ENCODE results near the gene CDCA3.
"Not testable (repeated sequence)": the region's sequence is repeated elsewhere in the genome, so short reads cannot be mapped to it uniquely, and the experiment has no call there.

Gene CDCA3

DNA sequence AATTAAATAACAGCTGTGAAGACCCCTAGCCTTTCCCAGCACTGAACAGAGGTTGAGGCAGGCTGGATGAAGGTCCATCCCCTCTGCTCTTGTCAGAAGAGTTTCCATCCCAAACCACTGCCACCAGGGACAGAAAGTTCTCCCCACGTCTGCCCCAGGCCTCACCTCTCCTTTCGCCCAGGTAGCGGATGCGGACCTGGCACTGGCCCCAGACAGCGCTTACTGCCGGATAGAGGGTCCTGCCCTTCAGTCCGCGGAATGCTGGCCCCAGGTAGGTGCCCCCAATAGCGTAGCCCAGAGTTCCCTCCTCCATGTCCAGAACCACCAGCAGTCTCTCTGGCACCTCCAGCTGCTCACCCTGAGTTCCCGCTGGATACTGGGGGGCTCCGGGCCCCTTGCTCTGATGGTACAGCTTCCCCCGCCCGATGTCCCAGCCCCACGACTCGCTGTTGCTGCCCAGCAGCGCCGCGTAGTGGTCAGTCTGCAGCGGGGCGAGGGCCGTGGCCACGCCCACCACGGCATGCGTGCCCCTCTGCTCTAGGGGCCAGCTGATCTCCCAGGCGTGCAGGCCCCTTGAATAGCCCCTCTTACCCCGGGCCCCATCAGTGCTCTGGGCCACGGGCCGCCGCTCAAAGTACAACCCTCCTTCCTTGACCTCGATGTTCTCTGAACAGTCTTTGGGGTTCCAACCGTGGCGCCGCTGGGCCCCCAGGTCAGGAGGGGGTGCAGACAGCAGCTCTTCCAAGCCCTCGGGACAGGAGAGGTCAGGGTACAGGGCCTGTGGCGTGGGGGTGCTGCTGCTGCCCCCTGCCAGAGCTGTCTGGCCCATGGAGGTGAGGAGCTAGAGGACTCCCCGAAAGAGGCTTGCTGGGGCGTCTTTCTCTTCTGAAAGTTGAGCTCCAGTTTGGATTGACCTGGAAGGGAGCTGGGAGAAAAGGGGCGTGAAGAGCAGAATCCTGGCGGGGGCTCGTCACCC lies 21.3 kb upstream of the CDCA3 start:
- peak; percentile 84 for DNase-seq

DNA sequence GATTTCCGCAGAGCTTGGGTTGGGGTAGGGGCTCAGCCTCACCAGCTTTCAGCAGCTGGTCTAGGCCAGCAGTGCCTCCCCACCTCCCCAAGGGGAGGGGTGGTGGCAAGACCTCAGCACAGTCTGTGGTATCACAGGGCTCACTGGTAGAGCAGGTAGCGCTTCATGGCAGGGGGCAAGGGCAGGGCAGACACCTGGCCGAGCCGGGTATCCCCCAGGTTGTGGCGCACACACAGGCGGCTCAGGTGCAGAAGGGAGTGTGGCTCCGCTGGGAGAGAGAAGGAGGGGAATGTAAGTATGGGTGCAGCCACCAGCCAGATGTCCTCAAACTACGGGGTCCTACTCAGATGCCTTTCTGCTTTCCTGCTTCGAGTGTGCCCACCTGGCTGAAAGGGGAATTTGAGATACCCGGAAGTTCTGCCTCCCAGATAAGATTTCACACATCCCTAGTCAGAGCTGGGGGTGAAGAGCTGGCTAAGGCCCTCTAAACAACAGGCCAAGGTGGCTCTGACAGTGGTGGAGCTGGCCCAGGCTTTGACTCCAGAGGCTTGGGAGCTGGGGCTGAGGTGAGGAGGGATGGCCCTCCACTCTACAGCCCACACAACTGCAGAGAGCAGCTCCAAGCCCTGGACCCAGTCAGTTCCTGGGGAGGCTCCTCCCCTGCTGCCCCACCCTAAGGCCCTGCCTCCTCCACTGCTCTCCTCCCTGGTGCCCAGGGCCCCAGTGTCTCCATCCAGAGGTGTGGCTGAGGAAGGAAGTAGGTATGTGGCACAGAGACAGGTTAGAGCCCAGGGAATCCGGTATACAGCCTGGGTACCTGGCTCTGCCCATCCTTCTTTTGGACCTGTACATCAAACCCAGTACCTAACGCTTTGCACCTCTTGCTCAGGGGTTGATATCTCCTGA lies 20.2 kb upstream of the CDCA3 start:
- DNase-seq: no peak

DNA sequence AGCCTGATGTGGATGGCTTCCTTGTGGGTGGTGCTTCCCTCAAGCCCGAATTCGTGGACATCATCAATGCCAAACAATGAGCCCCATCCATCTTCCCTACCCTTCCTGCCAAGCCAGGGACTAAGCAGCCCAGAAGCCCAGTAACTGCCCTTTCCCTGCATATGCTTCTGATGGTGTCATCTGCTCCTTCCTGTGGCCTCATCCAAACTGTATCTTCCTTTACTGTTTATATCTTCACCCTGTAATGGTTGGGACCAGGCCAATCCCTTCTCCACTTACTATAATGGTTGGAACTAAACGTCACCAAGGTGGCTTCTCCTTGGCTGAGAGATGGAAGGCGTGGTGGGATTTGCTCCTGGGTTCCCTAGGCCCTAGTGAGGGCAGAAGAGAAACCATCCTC lies 19.2 kb upstream of the CDCA3 start:
- DNase-seq: not testable (repeated sequence)

DNA sequence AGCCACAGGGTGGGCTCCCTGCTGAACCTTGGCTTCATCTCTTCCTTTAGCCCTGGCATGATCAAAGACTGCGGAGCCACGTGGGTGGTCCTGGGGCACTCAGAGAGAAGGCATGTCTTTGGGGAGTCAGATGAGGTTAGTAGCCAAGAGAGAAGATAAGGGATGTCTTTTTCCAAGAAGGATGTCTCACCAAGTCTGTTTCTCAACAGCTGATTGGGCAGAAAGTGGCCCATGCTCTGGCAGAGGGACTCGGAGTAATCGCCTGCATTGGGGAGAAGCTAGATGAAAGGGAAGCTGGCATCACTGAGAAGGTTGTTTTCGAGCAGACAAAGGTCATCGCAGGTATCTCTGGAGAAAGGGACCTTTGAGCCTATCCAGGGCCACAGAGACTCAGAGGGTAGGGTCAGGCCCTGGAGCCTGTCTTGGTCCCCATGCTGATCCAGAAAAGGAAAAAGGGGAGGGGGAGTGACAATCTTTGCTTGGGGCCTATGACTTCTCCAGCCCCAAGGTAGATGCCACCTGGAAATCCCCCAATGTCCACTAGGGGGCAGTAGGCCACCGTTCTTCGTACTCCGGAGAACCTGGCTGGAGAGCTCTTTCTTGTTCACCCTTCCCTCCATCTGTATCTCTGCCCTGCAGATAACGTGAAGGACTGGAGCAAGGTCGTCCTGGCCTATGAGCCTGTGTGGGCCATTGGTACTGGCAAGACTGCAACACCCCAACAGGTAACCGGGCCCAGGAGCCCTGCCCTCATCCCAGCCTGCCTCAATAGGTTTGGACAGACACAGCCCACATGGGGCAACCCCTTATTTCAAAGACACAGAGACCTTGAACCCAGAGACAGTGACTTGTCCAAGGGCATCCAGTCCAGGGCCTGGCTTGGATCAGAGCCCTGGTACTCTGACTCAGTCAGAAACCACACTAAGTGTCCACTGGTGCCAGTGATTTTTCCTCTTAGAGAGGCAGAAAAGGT lies 18.2 kb upstream of the CDCA3 start:
- peak; percentile 81 for DNase-seq

DNA sequence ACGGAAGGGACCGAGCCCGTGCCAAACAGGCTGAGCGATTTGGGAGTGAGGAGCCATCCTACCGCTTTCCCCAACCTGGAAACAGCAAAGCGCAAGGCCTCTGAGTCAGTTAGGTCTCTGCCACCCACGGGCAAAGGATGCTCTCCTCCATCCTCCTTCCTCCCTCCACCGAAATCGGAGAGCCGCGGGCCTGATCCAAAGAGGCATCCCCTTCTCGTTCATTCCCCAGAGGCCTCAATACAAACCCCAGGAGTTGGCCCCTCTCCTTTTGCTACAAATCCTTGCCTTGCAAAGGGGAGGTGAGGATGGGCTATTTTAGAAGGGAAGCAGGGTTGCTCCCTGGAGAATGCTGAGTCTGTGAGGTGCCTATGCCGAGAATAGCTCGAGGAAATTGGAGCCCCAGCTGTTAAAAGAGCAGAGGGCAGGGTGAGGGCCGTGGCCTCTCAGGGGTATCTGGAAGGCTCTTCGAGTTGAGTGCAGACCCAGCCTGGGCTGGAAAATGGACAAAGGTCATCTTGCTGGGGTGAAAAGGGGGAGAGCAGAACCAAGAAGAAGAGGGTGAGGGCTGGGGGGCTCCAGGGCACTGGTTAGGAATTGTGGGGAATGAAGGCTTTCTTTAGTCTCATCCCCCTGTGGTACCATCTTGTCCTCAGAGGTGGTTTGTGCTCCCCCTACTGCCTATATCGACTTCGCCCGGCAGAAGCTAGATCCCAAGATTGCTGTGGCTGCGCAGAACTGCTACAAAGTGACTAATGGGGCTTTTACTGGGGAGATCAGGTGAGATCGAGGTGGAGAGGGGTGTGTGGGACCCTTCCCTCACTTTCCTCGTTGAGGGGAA lies 17.3 kb upstream of the CDCA3 start:
- DNase-seq: no peak

DNA sequence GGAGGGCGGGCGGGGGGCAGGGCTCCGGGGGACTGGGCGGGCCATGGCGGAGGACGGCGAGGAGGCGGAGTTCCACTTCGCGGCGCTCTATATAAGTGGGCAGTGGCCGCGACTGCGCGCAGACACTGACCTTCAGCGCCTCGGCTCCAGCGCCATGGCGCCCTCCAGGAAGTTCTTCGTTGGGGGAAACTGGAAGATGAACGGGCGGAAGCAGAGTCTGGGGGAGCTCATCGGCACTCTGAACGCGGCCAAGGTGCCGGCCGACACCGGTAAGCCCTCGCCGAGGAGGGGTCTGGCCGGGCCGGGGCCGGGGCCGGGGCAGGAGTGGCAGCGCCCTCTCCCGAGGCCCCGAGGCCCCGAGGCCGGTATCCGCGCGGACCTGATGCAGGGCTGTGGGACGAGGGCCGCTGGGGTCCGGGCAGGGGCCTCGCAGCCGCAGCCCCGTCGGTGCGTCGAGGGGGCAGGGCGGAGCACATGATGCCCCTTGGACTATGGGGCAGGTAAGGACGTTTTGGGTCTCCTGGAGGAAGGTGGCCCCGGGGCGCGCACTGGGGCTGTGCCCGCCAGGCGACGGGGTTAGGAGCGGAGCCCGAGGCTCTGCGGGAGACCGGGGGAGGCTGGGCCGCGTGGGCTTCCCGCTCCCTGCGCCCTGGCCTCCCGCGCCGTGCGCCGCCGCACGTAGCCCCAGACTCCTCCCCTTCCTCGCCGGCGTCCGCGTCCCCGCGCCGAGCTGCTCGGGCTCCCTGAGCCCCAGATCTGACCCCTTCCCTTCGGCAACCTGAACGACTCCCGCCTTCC lies 16.5 kb upstream of the CDCA3 start, which contains the start of gene TPI1:
Gene TPI1 (plus strand): TSS at position 119 of the 798 bp plus-strand sequence. CDS start 36 bp downstream, at position 155.
- DNase-seq: peak; percentile 85

DNA sequence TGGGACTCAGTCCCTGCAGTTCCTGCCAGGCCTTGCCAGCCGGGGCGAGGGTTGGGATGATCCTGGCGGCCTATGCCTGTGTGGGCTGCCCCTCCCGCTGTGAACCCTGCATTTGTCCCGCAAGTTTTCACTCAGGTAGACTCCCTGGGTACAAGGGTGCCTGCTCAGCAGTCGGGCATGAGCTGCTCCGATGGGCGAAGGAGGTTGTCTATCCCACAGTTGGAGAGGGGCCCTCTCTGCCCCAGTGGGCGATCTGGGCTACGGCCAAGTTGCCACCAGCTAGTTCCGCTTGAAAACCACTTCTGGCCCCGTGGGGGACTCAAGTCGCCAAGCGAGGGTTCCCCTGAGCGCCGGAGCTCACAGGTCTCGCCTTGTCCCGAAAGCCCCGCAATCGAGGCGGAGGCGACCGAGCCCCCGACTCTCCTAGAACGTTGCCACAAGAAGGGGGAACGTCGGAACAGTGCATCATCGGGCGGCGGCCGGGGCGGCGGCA lies 15.9 kb upstream of the CDCA3 start:
- no peak for DNase-seq

DNA sequence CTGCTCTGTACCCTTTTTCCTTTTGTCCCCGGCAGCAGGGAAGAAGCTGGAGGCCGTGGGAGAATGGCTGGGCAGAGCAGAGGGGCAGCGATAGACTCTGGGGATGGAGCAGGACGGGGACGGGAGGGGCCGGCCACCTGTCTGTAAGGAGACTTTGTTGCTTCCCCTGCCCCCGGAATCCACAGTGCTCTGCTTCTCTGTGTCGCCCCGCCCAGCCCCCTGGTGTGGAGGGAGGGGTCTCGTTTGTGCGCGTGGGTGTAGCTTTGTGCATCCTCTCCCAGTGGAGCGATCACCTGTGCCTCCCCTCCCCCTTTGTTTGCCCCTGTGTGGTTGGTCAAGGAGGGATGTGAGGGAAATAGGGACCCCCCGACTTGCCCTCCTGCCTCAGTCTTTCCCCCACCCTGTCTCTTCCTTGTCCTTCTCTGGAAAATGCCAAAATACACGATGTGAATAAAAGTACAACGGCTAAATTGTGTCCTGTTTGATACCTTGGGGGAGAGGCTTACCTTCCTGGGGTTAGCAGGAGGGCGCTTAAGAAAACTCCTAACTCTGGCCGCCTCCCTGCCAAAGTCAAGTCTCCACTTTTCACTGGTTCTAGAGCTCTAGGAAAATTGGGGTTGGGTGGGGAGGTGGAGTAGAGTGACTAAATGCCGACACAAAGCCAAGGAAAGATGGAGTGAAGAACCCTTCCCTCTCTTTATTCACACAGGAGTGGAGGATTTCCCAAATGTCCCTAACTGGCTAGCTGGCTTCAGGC lies 15.3 kb upstream of the CDCA3 start:
- no peak for DNase-seq

DNA sequence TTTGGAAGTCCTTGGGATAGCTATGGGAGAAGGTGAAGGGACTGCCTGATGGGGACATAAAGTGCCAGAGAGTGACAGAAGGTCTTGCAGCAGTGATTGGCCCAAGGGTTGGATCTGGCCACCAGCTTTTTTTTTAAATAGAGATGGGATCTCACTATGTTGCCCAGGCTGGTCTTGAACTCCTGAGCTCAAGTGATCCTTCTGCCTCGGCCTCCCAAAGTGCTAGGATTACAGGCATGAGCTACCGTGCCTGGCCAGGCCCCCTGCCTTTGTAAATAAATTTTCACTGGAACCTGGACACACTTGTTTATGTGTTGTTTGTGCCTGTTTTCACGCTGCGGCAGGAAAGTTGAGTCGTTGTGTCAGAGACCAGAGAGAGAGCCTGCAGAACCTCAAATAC lies 14.2 kb upstream of the CDCA3 start:
- not testable (repeated sequence) for DNase-seq

DNA sequence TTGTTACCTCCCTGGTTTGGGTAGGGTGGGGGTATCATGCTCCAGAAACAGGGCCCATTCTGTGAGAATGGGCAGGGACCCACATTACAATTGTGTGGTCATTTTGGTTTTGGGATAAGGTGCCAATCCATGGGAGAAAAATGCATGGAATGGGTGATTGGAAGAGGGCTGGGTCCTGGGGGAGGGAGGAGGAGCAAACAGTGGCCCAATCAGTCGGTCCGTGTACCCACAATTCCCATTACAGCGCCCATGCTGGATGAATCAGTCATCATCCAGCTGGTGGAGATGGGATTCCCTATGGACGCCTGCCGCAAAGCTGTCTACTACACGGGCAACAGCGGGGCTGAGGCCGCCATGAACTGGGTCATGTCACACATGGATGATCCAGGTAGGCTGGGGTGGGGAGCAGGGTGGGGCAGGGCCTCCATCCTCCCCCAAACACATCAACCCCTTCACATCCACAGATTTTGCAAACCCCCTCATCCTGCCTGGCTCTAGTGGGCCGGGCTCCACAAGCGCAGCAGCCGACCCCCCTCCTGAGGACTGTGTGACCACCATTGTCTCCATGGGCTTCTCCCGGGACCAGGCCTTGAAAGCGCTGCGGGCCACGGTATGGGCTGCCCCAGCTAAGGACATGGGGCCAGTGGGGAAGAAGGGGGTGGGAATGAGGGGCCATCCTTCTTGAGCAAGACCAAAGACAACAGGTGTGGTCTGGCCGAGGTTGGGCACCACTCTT lies 12.7 kb upstream of the CDCA3 start:
- no peak for DNase-seq

DNA sequence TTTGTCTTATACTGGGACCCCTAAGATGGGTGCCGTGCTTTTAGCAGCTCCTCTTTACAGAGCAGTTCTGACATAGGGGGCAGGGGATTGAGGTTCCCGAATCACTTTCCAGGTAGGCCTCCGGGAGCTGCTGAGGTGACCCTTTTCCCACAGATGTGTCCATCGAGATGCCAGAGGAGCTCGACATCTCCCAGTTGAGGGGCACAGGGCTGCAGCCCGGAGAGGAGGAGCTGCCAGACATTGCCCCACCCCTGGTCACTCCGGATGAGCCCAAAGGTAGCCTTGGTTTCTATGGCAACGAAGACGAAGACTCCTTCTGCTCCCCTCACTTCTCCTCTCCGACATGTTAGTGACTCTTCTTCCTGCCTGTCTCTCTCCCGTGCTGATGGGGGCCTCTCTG lies 11.9 kb upstream of the CDCA3 start:
- no peak for DNase-seq

DNA sequence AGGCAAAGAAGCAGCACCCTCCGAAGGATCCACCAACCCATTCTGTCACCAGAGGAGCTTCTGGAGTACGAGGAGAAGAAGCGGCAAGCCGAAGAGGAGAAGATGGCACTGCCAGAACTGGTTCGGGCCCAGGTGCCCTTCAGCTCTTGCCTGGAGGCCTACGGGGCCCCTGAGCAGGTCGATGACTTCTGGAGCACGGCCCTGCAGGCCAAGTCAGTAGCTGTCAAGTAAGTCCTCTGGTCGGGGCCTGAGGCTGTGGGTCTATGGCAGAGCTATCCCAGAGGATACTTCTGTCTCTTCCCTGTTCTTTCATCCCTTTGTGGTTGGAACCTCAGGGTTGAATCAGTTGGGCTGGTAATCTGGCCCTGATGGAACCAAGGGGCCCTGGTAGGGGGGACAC lies 10.3 kb upstream of the CDCA3 start:
- no peak for DNase-seq

DNA sequence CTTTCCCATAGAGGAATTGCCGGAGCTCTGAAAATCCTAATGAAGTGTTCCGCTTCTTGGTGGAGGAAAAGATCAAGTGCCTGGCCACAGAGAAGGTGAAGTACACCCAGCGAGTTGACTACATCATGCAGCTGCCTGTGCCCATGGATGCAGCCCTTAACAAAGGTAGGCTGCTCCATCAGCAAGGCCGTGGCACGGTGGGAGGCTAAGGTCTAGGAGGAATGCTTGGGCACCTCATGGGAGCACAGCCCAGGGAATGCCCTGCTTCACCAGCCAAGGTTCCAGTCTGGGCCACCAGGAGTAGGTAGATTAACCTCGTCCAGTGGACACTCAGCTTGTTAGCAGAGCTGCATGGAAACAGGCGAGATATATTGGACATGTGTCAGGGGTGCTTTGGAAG lies 9.9 kb upstream of the CDCA3 start:
- DNase-seq: no peak

DNA sequence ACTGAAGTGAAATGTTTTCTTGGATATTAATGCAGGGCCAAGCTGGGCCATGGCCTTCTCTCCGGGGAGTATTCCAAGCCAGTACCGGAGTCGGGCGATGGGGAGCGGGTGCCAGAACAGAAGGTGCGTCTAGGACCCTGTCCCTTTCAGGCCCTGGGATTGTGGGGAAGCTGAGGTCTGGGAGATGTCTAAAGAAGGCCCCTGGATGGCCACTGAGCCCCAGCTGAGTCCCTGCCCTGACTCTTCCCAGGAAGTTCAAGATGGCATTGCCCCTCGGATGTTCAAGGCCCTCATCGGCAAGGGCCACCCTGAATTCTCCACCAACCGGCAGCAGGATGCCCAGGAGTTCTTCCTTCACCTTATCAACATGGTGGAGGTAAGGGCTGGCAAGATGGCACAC lies 9.0 kb upstream of the CDCA3 start:
- no peak for DNase-seq

DNA sequence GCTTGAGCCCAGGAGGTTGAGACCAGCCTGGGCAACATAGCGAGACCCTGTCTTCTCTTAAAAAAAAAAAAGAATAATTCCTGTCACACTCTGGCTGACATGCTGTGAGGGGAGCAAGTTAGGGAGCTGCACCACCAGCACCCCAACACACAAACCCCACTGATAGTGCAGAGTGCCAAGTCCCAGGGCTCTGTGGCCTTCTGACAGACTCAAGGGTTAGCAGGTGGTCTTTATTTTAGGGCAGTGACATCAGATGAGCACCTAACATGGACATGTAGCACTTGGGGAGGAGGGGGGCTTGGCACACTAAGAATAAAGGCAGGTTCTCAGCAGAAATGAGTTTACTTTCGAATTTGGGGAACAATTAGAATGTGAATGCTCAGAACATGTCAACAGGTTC lies 7.7 kb upstream of the CDCA3 start:
- no peak for DNase-seq

DNA sequence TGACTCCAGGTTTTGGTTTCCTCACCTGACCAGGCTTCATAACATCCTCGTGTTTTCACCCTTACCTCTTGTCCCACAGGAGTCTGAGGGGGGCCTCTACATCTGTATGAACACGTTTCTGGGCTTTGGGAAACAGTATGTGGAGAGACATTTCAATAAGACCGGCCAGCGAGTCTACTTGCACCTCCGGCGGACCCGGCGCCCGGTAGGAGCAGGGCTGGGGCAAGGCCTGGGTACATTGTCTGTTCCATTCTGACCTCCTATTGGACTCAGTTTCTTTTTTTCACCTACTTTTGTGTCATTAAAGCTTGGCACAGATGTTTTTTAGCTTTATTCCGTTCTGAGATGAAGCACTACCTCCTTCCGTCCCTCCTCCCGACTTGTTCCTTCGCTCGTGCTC lies 4.2 kb upstream of the CDCA3 start:
- no peak for DNase-seq

DNA sequence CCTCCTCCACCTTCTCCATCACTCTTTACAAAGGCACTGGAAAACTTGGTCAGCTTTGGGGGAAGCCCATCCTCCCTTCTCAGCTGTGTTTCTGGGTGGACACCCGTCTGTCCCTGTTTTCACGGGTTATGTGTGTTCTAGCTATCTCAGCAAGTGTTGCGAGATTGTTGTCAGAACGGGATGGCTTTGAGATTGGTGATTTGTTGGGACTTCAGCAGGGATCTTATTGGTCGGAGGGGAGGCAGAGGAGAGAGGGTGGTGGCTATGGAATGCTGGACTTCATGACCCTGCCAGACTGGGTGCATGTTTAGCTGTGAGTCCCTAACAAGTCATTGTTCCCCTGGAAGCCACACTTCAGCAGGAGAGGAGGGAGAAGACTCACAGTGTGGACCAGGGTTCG lies 3.0 kb upstream of the CDCA3 start:
- no peak for DNase-seq

DNA sequence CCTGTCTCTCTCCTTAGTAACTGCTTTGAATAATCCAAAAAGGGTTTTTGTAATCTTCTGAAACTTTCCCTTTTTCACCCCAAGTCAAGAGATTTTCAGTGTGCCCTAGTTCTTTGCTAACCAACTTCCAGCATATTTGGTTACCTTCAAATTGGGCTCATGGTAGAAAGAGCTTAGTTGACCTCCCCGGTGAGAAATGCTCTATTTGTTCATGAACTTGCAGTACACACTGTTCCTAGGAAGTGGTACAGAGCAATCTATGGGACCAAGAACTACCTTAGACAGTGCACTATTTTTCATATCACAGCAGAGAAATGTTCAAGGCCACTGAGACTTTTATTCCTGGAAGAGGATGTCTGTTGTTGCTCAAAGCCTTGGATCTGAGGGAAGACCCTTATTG lies 2.5 kb upstream of the CDCA3 start:
- DNase-seq: no peak

Measured in CD4-positive, alpha-beta T cell treated with Interleukin-15 for 1 hour (primary cell).